ENCODE measurements around the gene FRMD5.

Gene FRMD5

GRCh38 chr15:43966646-43967045 is 228.4 kb downstream of the FRMD5 start:
- DNase-seq, result no peak

GRCh38 chr15:43958861-43959330 is 236.2 kb downstream of the FRMD5 start:
- no peak for DNase-seq

- no peak for DNase-seq
Measured at GRCh38 chr15:43957724-43958123, 237.3 kb downstream of the FRMD5 start.

GRCh38 chr15:43955140-43955539 is 239.9 kb downstream of the FRMD5 start:
- DNase-seq, result no peak

- DNase-seq, result no peak
Measured at GRCh38 chr15:43954181-43954621, 240.9 kb downstream of the FRMD5 start.

- no peak for DNase-seq
Measured at GRCh38 chr15:43953402-43953801, 241.7 kb downstream of the FRMD5 start.

- no peak for DNase-seq
Measured at GRCh38 chr15:43950531-43950930, 244.5 kb downstream of the FRMD5 start.

- no peak for DNase-seq
Measured at GRCh38 chr15:43948691-43949325, 246.3 kb downstream of the FRMD5 start.

- DNase-seq, result no peak
Measured at GRCh38 chr15:43943511-43943910, 251.6 kb downstream of the FRMD5 start.

- DNase-seq, result no peak
Measured at GRCh38 chr15:43942194-43942593, 252.9 kb downstream of the FRMD5 start.

- DNase-seq, result no peak
Measured at GRCh38 chr15:43941555-43941954, 253.5 kb downstream of the FRMD5 start.

GRCh38 chr15:43941071-43941470 is 254.0 kb downstream of the FRMD5 start:
- no peak for DNase-seq

- DNase-seq, result no peak
Measured at GRCh38 chr15:43939070-43939469, 256.0 kb downstream of the FRMD5 start.

GRCh38 chr15:43934480-43934879 is 260.6 kb downstream of the FRMD5 start:
- DNase-seq, result no peak

- DNase-seq, result no peak
Measured at GRCh38 chr15:43932907-43933306, 262.2 kb downstream of the FRMD5 start.

GRCh38 chr15:43931790-43932435 is 263.2 kb downstream of the FRMD5 start:
- DNase-seq, result no peak

- no peak for DNase-seq
Measured at GRCh38 chr15:43931119-43931518, 264.0 kb downstream of the FRMD5 start.

GRCh38 chr15:43930556-43930955 is 264.5 kb downstream of the FRMD5 start:
- no peak for DNase-seq

- no peak for DNase-seq
Measured at GRCh38 chr15:43930079-43930478, 265.0 kb downstream of the FRMD5 start.

- no peak for DNase-seq
Measured at GRCh38 chr15:43928152-43928551, 266.9 kb downstream of the FRMD5 start.

- DNase-seq, result no peak
Measured at GRCh38 chr15:43927203-43927602, 267.9 kb downstream of the FRMD5 start.

GRCh38 chr15:43923553-43923952 is 271.5 kb downstream of the FRMD5 start:
- DNase-seq, result no peak

- DNase-seq, result no peak
Measured at GRCh38 chr15:43922021-43922420, 273.1 kb downstream of the FRMD5 start.

GRCh38 chr15:43920815-43921214 is 274.3 kb downstream of the FRMD5 start:
- DNase-seq, result no peak

- DNase-seq, result no peak
Measured at GRCh38 chr15:43920254-43920600, 274.8 kb downstream of the FRMD5 start.

All from SIG-M5 (cell line).